ENCODE measurements around the gene LCN1.

The LCN1 gene

GRCh38 chr9:135505406-135506187, 15.6 kb upstream of the LCN1 start:
- no peak for TF ChIP-seq GATA3 (IDR thresholded peaks at IDR 0.05; ENCODE audit: low read depth, low read length)
- TF ChIP-seq GATA2 (IDR thresholded peaks at IDR 0.05; ENCODE audit: low read depth, low read length), result no peak

- TF ChIP-seq GATA3 (IDR thresholded peaks at IDR 0.05; ENCODE audit: low read depth, low read length) (no peak), GATA2 (IDR thresholded peaks at IDR 0.05; ENCODE audit: low read depth, low read length) (no peak)
Observed at GRCh38 chr9:135506327-135507103, 14.7 kb upstream of the LCN1 start.

- TF ChIP-seq GATA3 (IDR thresholded peaks at IDR 0.05; ENCODE audit: low read depth, low read length) (no peak), GATA2 (IDR thresholded peaks at IDR 0.05; ENCODE audit: low read depth, low read length) (no peak)
Observed at GRCh38 chr9:135507104-135508035, 13.9 kb upstream of the LCN1 start.

- TF ChIP-seq GATA2 (IDR thresholded peaks at IDR 0.05; ENCODE audit: low read depth, low read length), result no peak
Observed at GRCh38 chr9:135508211-135508820, 12.9 kb upstream of the LCN1 start.

GRCh38 chr9:135509458-135509857, 11.8 kb upstream of the LCN1 start:
- TF ChIP-seq GATA2 (IDR thresholded peaks at IDR 0.05; ENCODE audit: low read depth, low read length) (no peak), GATA3 (IDR thresholded peaks at IDR 0.05; ENCODE audit: low read depth, low read length) (no peak)

- TF ChIP-seq GATA3 (IDR thresholded peaks at IDR 0.05; ENCODE audit: low read depth, low read length), result no peak
Observed at GRCh38 chr9:135512241-135512603, 9.0 kb upstream of the LCN1 start.

GRCh38 chr9:135512904-135513303, 8.3 kb upstream of the LCN1 start:
- TF ChIP-seq GATA2 (IDR thresholded peaks at IDR 0.05; ENCODE audit: low read depth, low read length), result no peak
- TF ChIP-seq GATA3 (IDR thresholded peaks at IDR 0.05; ENCODE audit: low read depth, low read length), result no peak

GRCh38 chr9:135513351-135513846, 7.8 kb upstream of the LCN1 start:
- no peak for TF ChIP-seq GATA3 (IDR thresholded peaks at IDR 0.05; ENCODE audit: low read depth, low read length)
- no peak for TF ChIP-seq GATA2 (IDR thresholded peaks at IDR 0.05; ENCODE audit: low read depth, low read length)

- no peak for TF ChIP-seq GATA2 (IDR thresholded peaks at IDR 0.05; ENCODE audit: low read depth, low read length)
- no peak for TF ChIP-seq GATA3 (IDR thresholded peaks at IDR 0.05; ENCODE audit: low read depth, low read length)
Observed at GRCh38 chr9:135514342-135515082, 6.7 kb upstream of the LCN1 start.

- TF ChIP-seq GATA3 (IDR thresholded peaks at IDR 0.05; ENCODE audit: low read depth, low read length), result no peak
- no peak for TF ChIP-seq GATA2 (IDR thresholded peaks at IDR 0.05; ENCODE audit: low read depth, low read length)
Observed at GRCh38 chr9:135515083-135515951, 5.9 kb upstream of the LCN1 start.

- TF ChIP-seq GATA2 (IDR thresholded peaks at IDR 0.05; ENCODE audit: low read depth, low read length) (no peak), GATA3 (IDR thresholded peaks at IDR 0.05; ENCODE audit: low read depth, low read length) (no peak)
Observed at GRCh38 chr9:135516132-135516860, 4.9 kb upstream of the LCN1 start.
